NCI-H2196 (cell line): ENCODE measurements around the gene MYH7.
A peak's percentile ranks its signal among the peaks of the same experiment; 100 is the strongest.
"Not testable (repeated sequence)": the region's sequence is repeated elsewhere in the genome, so short reads cannot be mapped to it uniquely, and the experiment has no call there.

Source experiments
- DNase-seq: peaks from one replicate; lab custom pipeline; 2025; ENCODE audit not compliant: unreplicated experiment; lab: John Stamatoyannopoulos, UW

MYH7 gene

DNA sequence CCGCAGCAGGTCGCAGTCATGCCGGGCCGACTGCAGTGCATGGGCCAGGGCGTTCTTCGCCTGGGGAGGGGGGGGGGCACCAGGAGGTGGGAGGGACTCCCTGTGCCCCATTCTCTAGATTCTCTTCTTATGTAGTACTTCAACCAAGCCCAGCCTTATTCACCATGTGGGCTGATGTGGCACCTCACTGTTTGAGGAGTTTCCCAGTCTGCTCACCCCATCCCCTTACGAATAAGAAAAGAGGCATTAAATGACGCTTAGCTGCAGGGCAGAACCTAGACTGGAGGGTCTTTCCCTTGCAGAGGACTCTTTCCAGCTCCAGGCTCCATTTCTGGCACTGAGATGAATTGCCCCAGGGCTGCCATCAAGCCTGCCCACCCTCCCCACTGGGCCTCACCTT lies 46.5 kb downstream of the MYH7 start:
- DNase-seq = no peak

DNA sequence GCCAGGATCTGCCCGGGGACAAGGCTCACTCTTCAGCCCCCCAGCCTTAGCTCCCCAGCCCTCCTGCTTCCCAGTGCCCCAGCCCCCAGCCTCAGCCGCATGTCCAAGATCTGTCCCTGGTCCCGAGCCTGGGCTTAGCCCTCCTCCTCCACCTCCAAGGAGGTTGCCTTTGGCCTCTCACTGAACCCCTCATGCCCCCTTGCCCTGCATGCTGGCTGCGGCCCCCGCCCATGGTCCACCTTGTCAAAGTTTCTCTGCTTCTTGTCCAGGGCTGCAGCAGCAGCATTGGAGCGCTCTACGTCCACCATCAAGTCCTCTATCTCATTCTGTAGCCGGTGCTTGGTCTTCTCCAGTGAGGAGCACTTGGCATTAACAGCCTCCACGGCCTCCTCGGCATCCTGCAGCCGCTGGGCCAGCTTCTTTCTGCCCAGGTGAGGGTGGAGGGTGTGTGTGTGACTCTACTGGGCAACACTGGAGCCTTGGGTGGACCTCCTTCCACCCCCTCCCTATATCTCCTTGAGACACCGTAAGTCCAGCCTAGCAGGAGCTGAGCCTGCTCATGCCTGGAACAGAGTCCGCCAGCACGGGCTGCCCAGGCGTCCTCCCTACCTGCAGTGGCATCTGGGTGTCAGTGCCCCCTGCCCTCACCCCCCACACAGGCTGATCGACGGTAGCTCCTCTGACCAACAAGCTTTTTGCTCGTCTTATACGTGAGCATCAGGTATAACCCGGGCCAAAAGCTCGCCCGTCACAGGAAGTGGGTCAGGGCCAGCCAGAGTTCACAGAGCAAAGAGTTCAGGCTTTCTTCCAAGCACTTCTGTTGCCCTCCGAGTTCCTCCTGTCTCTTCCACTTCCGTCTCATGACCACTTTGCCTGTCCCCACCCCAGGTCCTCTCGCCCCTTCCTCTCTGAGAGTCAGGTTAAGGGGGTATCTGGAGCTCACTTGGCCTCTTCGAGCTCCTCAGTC lies 47.3 kb downstream of the MYH7 start:
- no peak for DNase-seq

DNA sequence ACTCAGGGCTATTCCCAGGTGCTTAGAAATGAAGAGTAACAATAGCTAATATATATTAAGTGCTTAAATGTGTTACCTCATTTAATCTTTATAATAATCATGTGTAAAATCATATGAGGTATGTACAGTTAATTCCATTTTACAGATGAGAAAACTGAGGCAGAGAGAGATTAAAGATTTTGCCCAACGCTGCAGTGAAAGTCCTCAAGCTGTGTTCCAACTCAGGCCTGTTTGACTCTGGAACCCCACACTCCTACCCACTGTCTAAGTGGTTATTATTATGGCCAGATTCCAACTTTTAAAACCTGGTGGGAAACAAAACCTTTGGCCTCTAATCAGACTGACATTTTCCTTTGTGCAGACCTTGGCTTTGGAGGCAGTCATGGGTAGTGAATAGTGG lies 48.5 kb downstream of the MYH7 start:
- DNase-seq = no peak

- DNase-seq = not testable (repeated sequence)
Measured at GRCh38 chr14:23386266-23386657, 49.2 kb downstream of the MYH7 start.

DNA sequence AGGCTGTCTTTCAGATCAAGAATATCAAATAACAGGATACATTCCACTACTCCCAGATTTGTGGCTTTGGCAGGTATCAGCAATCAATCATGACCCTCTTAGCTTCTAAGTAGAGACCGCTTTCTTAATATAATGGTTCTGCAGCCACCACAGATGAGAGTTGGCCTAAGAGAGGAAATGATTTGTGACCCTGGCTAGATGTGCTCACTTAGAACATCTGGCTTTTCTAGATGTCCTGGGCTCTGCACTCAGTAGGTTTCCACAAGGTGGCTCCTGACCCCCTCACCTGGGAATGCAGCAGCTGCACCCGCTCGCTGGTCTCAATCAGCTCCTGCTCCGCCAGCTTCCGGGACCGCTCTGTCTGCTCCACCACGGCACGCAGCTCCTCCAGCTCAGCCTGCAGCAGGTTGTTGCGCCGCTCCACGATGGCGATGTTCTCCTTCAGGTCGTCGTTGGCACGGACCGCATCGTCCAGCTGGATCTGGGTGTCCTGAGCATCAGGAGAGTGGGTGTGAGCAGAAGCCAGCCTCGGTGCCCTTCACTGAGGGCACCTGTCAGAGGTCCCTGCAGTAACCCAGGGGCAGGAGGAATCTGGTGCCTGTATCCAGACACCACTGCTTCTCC lies 49.7 kb downstream of the MYH7 start:
- DNase-seq = no peak

GRCh38 chr14:23385244-23385641 lies 50.2 kb downstream of the MYH7 start:
- DNase-seq = no peak

- no peak for DNase-seq
Measured at GRCh38 chr14:23384364-23385080, 50.9 kb downstream of the MYH7 start.

DNA sequence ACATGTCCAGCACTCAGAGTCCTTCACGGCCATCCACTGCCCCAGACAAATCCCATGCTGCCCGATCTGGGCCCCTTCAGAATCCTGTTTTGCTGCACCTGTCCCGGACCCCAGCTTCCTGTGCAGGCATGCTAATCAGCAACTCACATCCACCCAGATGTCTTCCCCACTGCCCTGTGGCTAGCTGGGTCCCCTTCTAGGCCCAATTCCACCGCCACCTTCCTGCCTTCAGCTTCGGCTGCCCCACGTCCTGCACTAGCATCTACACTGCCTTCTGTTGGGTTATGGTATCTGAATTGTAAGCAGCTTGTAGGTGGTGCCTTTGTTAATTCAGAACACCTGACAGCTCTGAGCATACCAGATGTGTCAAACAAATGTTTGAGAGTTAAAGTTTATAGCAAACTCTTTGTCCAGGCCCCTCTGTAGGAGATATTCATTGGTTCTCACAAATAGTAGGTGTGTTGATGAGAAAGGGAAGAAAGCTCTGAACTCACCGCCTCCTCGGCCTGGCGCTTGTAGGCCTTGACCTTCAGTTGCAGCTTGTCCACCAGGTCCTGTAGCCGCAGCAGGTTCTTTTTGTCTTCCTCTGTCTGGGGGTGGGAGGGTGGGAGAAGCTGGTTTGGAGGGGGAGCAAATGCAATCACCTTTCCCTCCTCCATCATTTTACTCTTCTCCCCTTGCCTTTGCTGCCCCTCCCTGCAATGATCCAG lies 52.6 kb downstream of the MYH7 start:
- DNase-seq = no peak

GRCh38 chr14:23382276-23382675 lies 53.2 kb downstream of the MYH7 start:
- no peak for DNase-seq

- DNase-seq = no peak
Measured at GRCh38 chr14:23381871-23382270, 53.6 kb downstream of the MYH7 start.

- DNase-seq = no peak
Measured at GRCh38 chr14:23380976-23381375, 54.5 kb downstream of the MYH7 start.

DNA sequence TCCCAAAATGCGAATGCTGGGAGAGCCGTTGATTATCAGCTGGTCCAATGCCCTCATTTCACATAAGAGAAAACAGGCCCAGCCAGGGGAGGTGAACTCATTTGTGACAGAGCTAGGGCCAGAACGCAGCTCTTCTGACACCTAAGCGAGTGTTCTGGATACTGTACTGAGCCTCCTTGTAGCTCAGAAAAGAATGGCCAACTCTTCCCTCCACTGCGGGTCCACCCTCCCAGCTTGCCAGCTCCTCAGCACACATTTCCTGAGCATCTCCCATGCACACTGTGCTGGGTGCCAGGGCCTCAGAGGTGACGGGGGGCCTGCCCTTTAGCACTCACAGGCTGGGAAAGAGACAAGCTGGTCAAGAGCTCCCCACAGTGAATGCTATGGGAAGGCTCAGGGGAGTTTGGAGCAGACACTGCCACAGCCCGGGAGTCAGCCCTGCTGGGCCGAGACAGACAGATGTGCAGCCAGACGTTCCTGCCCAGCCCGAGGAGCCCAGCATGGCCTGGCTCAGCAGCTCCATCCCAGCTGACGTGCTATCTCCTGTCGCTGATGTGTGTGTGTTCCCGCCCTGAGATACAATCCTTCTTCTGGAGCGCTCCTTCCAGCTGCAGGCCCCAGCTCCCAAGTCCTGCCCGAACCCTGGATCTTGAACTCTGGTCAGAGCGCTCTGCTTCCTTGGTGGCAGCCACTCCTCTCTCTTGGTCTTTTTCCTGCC lies 55.1 kb downstream of the MYH7 start:
- no peak for DNase-seq

- DNase-seq = peak; percentile 81
Measured at GRCh38 chr14:23379366-23380196, 55.9 kb downstream of the MYH7 start.

DNA sequence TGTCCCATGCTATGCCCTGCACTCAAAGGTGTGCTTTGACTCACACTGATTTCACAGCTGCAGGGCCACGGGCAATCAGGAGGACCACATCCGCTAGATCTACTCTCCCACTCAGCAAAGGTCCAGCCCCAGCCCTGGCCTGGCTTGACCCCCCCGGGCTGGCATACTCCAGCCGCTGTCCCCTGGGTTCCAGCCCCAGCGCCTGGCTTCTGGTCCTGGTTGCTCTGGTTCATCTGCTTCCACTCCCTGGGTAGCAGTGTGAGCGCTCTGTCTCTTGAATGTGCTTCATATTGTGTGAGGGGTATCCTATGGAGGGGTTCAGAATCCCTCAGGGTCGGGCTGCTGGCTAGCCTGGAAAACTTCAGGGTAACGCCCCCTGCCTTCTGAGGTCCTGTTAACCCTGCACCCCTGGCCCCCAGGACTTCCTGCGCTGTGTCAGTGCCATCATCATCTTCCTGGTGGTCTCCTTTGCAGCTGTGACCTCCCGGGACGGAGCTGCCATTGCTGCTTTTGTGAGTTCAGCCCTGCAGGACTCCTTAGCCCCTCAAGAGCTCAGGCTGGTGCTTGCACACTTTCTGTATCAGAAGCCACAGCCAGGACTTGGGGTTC lies 56.7 kb downstream of the MYH7 start:
- no peak for DNase-seq

GRCh38 chr14:23377573-23378563 lies 57.6 kb downstream of the MYH7 start:
- no peak for DNase-seq

DNA sequence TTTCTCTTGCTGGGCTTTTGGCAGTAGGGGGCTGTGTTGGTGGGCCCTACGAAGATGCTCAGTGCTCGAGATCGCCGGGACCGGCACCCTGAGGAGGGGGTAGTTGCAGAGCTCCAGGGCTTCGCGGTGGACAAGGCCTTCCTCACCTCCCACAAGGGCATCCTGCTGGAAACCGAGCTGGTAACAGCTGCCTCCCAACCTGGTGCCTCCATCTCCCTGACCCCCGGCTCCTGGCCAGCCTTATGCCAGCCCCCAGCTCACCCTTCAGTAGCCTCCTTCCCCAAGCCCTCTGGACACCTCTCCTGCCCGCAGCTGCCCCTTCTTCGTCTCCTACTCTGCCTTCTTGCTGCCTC lies 58.3 kb downstream of the MYH7 start:
- DNase-seq = no peak

DNA sequence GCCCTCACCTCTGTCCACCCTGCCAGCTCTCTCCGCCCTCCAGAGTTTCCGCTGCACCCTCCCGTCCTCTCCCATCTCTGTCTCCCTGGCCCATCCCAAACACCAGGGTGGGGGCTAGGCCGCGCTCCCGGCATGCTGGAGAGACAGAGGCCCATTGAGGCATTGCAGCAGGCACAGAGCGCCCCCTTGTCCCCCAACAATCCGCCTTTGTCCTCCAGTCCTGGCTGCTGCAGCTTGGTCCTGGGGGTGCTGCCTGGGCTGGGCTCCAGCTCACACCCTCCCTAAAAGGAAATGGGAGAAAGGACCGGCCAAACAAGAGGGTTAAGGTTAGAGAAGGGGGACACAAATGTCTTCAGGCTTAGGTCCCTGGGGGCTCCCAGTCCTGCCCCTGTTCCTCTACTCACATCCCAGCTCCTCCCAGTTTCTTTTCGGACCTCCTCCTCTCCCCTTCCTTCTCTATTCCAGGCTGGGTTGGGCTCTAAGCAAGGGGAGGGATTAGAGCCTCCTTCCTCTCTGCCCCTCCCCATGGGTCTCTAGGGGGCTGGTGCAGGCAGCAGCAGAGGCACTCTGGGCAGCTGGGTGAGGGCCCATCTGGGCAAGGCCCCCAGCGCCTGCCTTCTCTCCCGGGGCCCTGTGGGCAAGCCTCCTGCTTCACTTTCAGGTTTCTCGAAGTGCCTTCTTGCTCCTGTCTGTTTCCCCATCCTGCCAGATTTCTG lies 58.8 kb downstream of the MYH7 start, which contains the start of gene CMTM5:
Gene CMTM5 (plus strand): TSS at position 565 of the 716 bp plus-strand sequence. CDS start 206 bp downstream, outside the sequence.
- DNase-seq = no peak
